Measurements from ENCODE around the gene HNRNPF.
"Not testable (repeated sequence)": the region's sequence is repeated elsewhere in the genome, so short reads cannot be mapped to it uniquely, and the experiment has no call there.

Gene HNRNPF

GRCh38 chr10:43396928-43397624 is 11.9 kb downstream of the HNRNPF start:
- peak; percentile 41 for DNase-seq (ENCODE audit: low read depth, low spot score)

- DNase-seq (ENCODE audit: low read depth, low spot score), result no peak
These were observed 12.7 kb downstream of the HNRNPF start for GRCh38 chr10:43396061-43396927.

- no peak for DNase-seq (ENCODE audit: low read depth, low spot score)
These were observed 13.4 kb downstream of the HNRNPF start for GRCh38 chr10:43395571-43396060.

GRCh38 chr10:43394868-43395267 is 14.1 kb downstream of the HNRNPF start:
- no peak for DNase-seq (ENCODE audit: low read depth, low spot score)

GRCh38 chr10:43393606-43394360 is 15.2 kb downstream of the HNRNPF start:
- no peak for DNase-seq (ENCODE audit: low read depth, low spot score)

GRCh38 chr10:43393186-43393585 is 15.8 kb downstream of the HNRNPF start:
- DNase-seq (ENCODE audit: low read depth, low spot score), result not testable (repeated sequence)

GRCh38 chr10:43392748-43393147 is 16.2 kb downstream of the HNRNPF start:
- no peak for DNase-seq (ENCODE audit: low read depth, low spot score)

- DNase-seq (ENCODE audit: low read depth, low spot score), result no peak
These were observed 17.5 kb downstream of the HNRNPF start for GRCh38 chr10:43391496-43391895.

- no peak for DNase-seq (ENCODE audit: low read depth, low spot score)
These were observed 18.2 kb downstream of the HNRNPF start for GRCh38 chr10:43390759-43391158.

- DNase-seq (ENCODE audit: low read depth, low spot score), result no peak
These were observed 18.7 kb downstream of the HNRNPF start for GRCh38 chr10:43390333-43390732.

GRCh38 chr10:43389867-43390266 is 19.1 kb downstream of the HNRNPF start:
- no peak for DNase-seq (ENCODE audit: low read depth, low spot score)

GRCh38 chr10:43387678-43388032 is 21.3 kb downstream of the HNRNPF start:
- DNase-seq (ENCODE audit: low read depth, low spot score), result no peak

- no peak for DNase-seq (ENCODE audit: low read depth, low spot score)
These were observed 21.9 kb downstream of the HNRNPF start for GRCh38 chr10:43386981-43387677.

- no peak for DNase-seq (ENCODE audit: low read depth, low spot score)
These were observed 22.4 kb downstream of the HNRNPF start for GRCh38 chr10:43386549-43386948.

GRCh38 chr10:43385412-43386004 is 23.5 kb downstream of the HNRNPF start:
- DNase-seq (ENCODE audit: low read depth, low spot score), result no peak

GRCh38 chr10:43384252-43385221 is 24.4 kb downstream of the HNRNPF start:
- no peak for DNase-seq (ENCODE audit: low read depth, low spot score)

- no peak for DNase-seq (ENCODE audit: low read depth, low spot score)
These were observed 25.6 kb downstream of the HNRNPF start for GRCh38 chr10:43383204-43383971.

- no peak for DNase-seq (ENCODE audit: low read depth, low spot score)
These were observed 28.3 kb downstream of the HNRNPF start for GRCh38 chr10:43380610-43381222.

- DNase-seq (ENCODE audit: low read depth, low spot score), result no peak
These were observed 31.5 kb downstream of the HNRNPF start for GRCh38 chr10:43377424-43377883.

All from activated CD4-positive, CD25-positive, alpha-beta regulatory T cell treated with anti-CD3 and anti-CD28 coated beads, Interleukin-2, amount 50 U/mL, for 16 hours (primary cell).